Mesenchymal stem cell (in vitro differentiated cells and primary cell): ENCODE data around the gene SLC18A3.

ENCODE experiments used
- DNase-seq: peaks from one replicate; pipeline ENCODE4 v3.0.0-alpha.2; 2013
- H2AFZ ChIP-seq: one replicate; pipeline ENCODE4 v1.6.1; 2013; ENCODE audit warnings: low read depth, mild to moderate bottlenecking, control low read depth, inconsistent platforms, low read length, moderate library complexity
- H2AK5ac ChIP-seq: 2 replicates; pipeline ENCODE4 v1.6.1; 2013; ENCODE audit warnings: low read length, moderate library complexity, mild to moderate bottlenecking, inconsistent platforms; ENCODE audit not compliant: severe bottlenecking
- H2BK120ac ChIP-seq: one replicate; pipeline ENCODE4 v1.6.1; 2013; ENCODE audit warnings: low read depth, mild to moderate bottlenecking, inconsistent platforms, low read length, moderate library complexity
- H2BK12ac ChIP-seq, 2 experiments: one replicate each; pipeline ENCODE4 v1.6.1; 2013; ENCODE audit warnings: inconsistent platforms in 2 of 2, low read length in 2 of 2, mild to moderate bottlenecking in 2 of 2, moderate library complexity in 2 of 2, control low read depth in 1 of 2
- H2BK15ac ChIP-seq: one replicate; pipeline ENCODE4 v1.6.1; 2013; ENCODE audit warnings: mild to moderate bottlenecking, low read depth, inconsistent platforms; ENCODE audit not compliant: poor library complexity, severe bottlenecking
- H2BK5ac ChIP-seq: 2 replicates; pipeline ENCODE4 v1.6.1; 2013; ENCODE audit warnings: low read depth, mild to moderate bottlenecking, low read length, control low read depth, inconsistent platforms; ENCODE audit not compliant: poor library complexity, severe bottlenecking
- H3K14ac ChIP-seq, 2 experiments: one replicate each; pipeline ENCODE4 v1.6.1; 2013; ENCODE audit warnings: inconsistent platforms in 2 of 2, low read length in 2 of 2, control low read depth in 1 of 2, mild to moderate bottlenecking in 1 of 2, moderate library complexity in 1 of 2
- H3K18ac ChIP-seq, 2 experiments: one replicate each; pipeline ENCODE4 v1.6.1; 2013; ENCODE audit warnings: inconsistent platforms in 2 of 2, low read length in 2 of 2, control low read depth in 1 of 2, low read depth in 1 of 2, mild to moderate bottlenecking in 1 of 2
- H3K23ac ChIP-seq, 2 experiments: one replicate each; pipeline ENCODE4 v1.6.1; 2013; ENCODE audit warnings: inconsistent platforms in 2 of 2, low read length in 2 of 2, mild to moderate bottlenecking in 2 of 2, moderate library complexity in 2 of 2, control low read depth in 1 of 2
- H3K27ac ChIP-seq: 2 replicates; pipeline ENCODE4 v1.5.1; 2013; ENCODE audit warnings: mild to moderate bottlenecking, moderate library complexity, low read length, control low read depth, inconsistent platforms; ENCODE audit not compliant: poor library complexity, severe bottlenecking
- H3K27me3 ChIP-seq, 2 experiments: 2 replicates each; pipeline versions ENCODE4 v1.6.1 to v1.7.0; 2013; ENCODE audit warnings: low read length in 2 of 2, mild to moderate bottlenecking in 2 of 2, moderate library complexity in 2 of 2, control low read depth in 1 of 2, inconsistent platforms in 1 of 2; ENCODE audit not compliant: control insufficient read depth in 1 of 2, insufficient read depth in 1 of 2
- H3K36me3 ChIP-seq, 2 experiments: 2 replicates each; pipeline versions ENCODE4 v1.6.1 to v1.7.0; 2013; ENCODE audit warnings: low read length in 2 of 2, control low read depth in 1 of 2, inconsistent platforms in 1 of 2, low read depth in 1 of 2, mild to moderate bottlenecking in 1 of 2; ENCODE audit not compliant: insufficient read depth in 2 of 2, control insufficient read depth in 1 of 2
- H3K4ac ChIP-seq, 2 experiments: one replicate each; pipeline ENCODE4 v1.6.1; 2013; ENCODE audit warnings: inconsistent platforms in 2 of 2, low read length in 2 of 2, mild to moderate bottlenecking in 2 of 2, moderate library complexity in 2 of 2, control low read depth in 1 of 2, low read depth in 1 of 2
- H3K4me1 ChIP-seq: 2 replicates; pipeline ENCODE4 v1.6.1; 2013; ENCODE audit warnings: low read depth, low read length, control low read depth; ENCODE audit not compliant: control insufficient read depth, insufficient read depth
- H3K4me2 ChIP-seq: 2 replicates; pipeline ENCODE4 v1.6.1; 2013; ENCODE audit warnings: low read length, mild to moderate bottlenecking, inconsistent platforms; ENCODE audit not compliant: poor library complexity, severe bottlenecking
- H3K4me3 ChIP-seq, 2 experiments: 2 replicates each; pipeline versions ENCODE4 v1.5.1 to v1.7.0; 2013; ENCODE audit warnings: low read length in 2 of 2, mild to moderate bottlenecking in 2 of 2, control low read depth in 1 of 2, low read depth in 1 of 2; ENCODE audit not compliant: insufficient read depth in 1 of 2
- H3K79me1 ChIP-seq: replicated peaks from 2 replicates; pipeline ENCODE4 v1.6.1; 2013; ENCODE audit warnings: mild to moderate bottlenecking, control low read depth, low read length, inconsistent platforms; ENCODE audit not compliant: poor library complexity, severe bottlenecking
- H3K9ac ChIP-seq: 2 replicates; pipeline ENCODE4 v1.7.0; 2013; ENCODE audit warnings: mild to moderate bottlenecking, low read length, moderate library complexity
- H3K9me3 ChIP-seq: 2 replicates; pipeline ENCODE4 v1.7.0; 2013; ENCODE audit warnings: mild to moderate bottlenecking, low read length; ENCODE audit not compliant: control insufficient read depth
- H4K8ac ChIP-seq: one replicate; pipeline ENCODE4 v1.6.1; 2013; ENCODE audit warnings: inconsistent platforms, mild to moderate bottlenecking, low read length, moderate library complexity
- H4K91ac ChIP-seq: one replicate; pipeline ENCODE4 v1.6.1; 2013; ENCODE audit warnings: mild to moderate bottlenecking, low read length, inconsistent platforms
- WGBS: methylation state at CpG from one replicate; pipeline ENCODE4 v1.1.7; 2013; ENCODE audit warnings: mixed read lengths; 5-methylcytosine and 5-hydroxymethylcytosine counted together

SLC18A3 gene

DNA sequence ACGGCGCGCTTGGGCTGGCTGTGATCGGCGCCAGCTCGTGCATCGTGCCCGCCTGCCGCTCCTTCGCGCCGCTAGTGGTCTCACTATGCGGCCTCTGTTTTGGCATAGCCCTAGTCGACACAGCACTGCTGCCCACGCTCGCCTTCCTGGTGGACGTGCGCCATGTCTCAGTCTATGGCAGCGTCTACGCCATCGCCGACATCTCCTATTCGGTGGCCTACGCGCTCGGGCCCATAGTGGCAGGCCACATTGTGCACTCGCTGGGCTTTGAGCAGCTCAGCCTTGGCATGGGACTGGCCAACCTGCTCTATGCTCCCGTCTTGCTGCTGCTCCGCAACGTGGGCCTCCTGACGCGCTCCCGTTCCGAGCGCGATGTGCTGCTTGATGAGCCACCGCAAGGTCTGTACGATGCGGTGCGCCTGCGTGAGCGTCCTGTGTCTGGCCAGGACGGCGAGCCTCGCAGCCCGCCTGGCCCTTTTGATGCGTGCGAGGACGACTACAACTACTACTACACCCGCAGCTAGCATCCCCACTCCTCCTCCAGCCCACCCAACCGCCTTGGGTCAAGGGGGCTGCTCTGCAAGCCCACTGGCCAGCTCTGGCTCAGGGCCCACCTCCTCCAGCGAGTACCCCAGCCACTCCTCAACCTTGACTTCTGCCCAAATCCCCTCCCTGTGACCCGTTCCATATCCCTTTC lies 1.9 kb downstream of the SLC18A3 start:
- DNase-seq: no peak
- no peaks in the 10 kb centered on the region for H3K79me1 ChIP-seq
- H4K91ac ChIP-seq: no peak overlapping the region
- no peak overlapping the region for H2BK12ac ChIP-seq
- H3K9ac ChIP-seq: no peak overlapping the region
- H3K14ac ChIP-seq: no peak overlapping the region
- H3K4me1 ChIP-seq: peaks cover 27% of the 10 kb centered on the region
- no peak overlapping the region for H2BK5ac ChIP-seq
- no peak overlapping the region for H2AK5ac ChIP-seq
- no peak overlapping the region for H3K27ac ChIP-seq
- 15% methylated on average over 53 of the region's 53 CpGs for WGBS
- no peak overlapping the region for H3K23ac ChIP-seq
- no peak overlapping the region for H2AFZ ChIP-seq
- no peak overlapping the region for H3K4me2 ChIP-seq
- H3K18ac ChIP-seq: no peak overlapping the region
- H2BK120ac ChIP-seq: no peak overlapping the region
- no peak overlapping the region for H2BK15ac ChIP-seq
- peaks cover 0 to 5% of the 10 kb centered on the region in 2 experiments for H3K36me3 ChIP-seq
- H3K27me3 ChIP-seq: peaks cover 90 to 93% of the 10 kb centered on the region in 2 experiments
- no peak overlapping the region for H3K4ac ChIP-seq
- H4K8ac ChIP-seq: no peak overlapping the region
- H3K9me3 ChIP-seq: peaks cover 4% of the 10 kb centered on the region
- H3K4me3 ChIP-seq: no peak overlapping the region

- peaks cover 90 to 94% of the 10 kb centered on the region in 2 experiments for H3K27me3 ChIP-seq
- no peak overlapping the region for H3K27ac ChIP-seq
- 9% methylated on average over 29 of the region's 29 CpGs for WGBS
- H3K36me3 ChIP-seq: peaks cover 0 to 5% of the 10 kb centered on the region in 2 experiments
- H3K4ac ChIP-seq: no peak overlapping the region
- no peak overlapping the region for H4K8ac ChIP-seq
- H3K18ac ChIP-seq: no peak overlapping the region
- no peak overlapping the region for H3K4me3 ChIP-seq
- no peak overlapping the region for H3K14ac ChIP-seq
- no peak overlapping the region for H3K9ac ChIP-seq
- H3K79me1 ChIP-seq: no peaks in the 10 kb centered on the region
- no peak overlapping the region for H2BK15ac ChIP-seq
- no peak overlapping the region for H3K4me2 ChIP-seq
- no peak overlapping the region for H3K23ac ChIP-seq
- H2BK120ac ChIP-seq: no peak overlapping the region
- no peak overlapping the region for H2AK5ac ChIP-seq
- no peak overlapping the region for H2BK12ac ChIP-seq
- DNase-seq: no peak
- peaks cover 4% of the 10 kb centered on the region for H3K9me3 ChIP-seq
- no peak overlapping the region for H2BK5ac ChIP-seq
- H4K91ac ChIP-seq: no peak overlapping the region
- H2AFZ ChIP-seq: no peak overlapping the region
- peaks cover 25% of the 10 kb centered on the region for H3K4me1 ChIP-seq
Measured at GRCh38 chr10:49612513-49613164, 2.5 kb downstream of the SLC18A3 start.

DNA sequence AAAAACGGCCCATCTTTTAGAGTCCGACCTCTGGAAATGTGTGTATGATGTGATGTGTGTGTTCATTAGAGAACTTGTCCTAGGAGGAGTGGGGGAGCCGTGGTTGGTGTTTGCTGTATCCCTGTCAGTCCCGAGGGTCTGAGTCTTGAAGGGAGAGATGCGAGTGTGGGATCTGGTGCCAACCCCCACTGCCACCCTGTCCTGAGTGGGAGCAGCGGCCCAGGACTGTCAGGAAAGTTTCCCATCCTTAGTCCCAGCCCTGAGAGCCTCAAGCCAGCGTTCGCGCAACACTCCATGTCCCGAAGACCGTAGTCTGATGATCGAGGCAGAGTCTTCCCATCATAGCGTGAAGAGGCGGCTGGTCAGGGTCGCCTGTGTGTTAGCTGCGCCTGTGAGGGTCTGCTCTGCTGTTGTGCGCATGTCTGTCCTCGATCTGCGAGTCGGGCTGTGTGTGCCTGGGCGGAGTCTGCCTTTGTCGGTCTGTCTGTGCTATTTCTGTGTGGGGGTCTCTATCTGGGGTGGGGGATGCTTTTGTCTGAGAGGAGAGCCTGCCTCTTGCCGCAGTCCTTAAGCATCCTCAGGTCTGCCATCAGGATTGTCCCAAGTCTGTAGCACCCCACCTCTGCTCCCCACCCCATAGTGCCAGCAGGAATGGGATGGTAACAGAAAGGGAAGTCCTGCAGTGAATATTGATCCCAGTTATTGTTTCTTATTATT lies 3.2 kb downstream of the SLC18A3 start:
- H3K9ac ChIP-seq: no peak overlapping the region

DNA sequence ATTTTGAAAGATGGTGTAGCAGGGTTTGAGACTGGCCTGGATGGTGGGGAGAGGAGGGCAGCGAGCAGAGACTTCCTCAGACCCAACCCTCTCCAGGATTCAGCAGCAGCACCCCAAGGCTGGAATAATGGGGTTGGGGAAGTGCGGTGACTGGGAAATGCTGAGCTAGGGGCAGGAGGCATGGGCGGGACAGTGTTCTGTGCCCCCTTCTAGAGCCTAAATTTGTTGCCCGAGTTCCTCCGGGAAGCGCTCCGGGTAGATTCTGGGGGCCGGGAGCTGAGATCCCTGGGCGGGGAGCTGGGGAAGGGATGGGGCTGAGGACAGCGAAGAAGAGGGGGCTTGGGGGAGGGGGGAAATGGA lies 3.8 kb downstream of the SLC18A3 start, which contains the start of gene CHAT:
Gene CHAT, plus strand, starts transcription at position 156 of the 360 bp plus-strand sequence. Its CDS starts 153 bp downstream, at position 309.
- Histone ChIP-seq H2AFZ (no peak within 1 kb of the TSS), H3K23ac (no peak within 1 kb of the TSS), H2AK5ac (no peak within 1 kb of the TSS), H3K27me3 (peaks cover 90 to 94% of the 10 kb centered on the region in 2 experiments), H4K8ac (no peak within 1 kb of the TSS), H2BK15ac (no peak within 1 kb of the TSS), H3K9ac (no peak within 1 kb of the TSS), H3K79me1 (no peaks in the 10 kb centered on the region), H3K4me3 (no peak within 1 kb of the TSS), H3K36me3 (peaks cover 0 to 5% of the 10 kb centered on the region in 2 experiments), H3K14ac (no peak within 1 kb of the TSS), H2BK5ac (no peak within 1 kb of the TSS), H3K4me1 (peaks cover 24% of the 10 kb centered on the region), H3K27ac (no peak within 1 kb of the TSS), H3K9me3 (peaks cover 4% of the 10 kb centered on the region), H2BK12ac (no peak within 1 kb of the TSS), H3K4me2 (no peak within 1 kb of the TSS), H2BK120ac (no peak within 1 kb of the TSS), H4K91ac (no peak within 1 kb of the TSS), H3K4ac (no peak within 1 kb of the TSS), H3K18ac (no peak within 1 kb of the TSS)
- no peak for DNase-seq
- WGBS: 1% methylated on average over 9 of the region's 10 CpGs

More for the DNA sequence above, 3.2 kb downstream of the SLC18A3 start:
- H3K23ac ChIP-seq: no peak overlapping the region
- peaks cover 0 to 5% of the 10 kb centered on the region in 2 experiments for H3K36me3 ChIP-seq
- peaks cover 25% of the 10 kb centered on the region for H3K4me1 ChIP-seq
- H3K4ac ChIP-seq: no peak overlapping the region
- H3K27me3 ChIP-seq: peaks cover 90 to 94% of the 10 kb centered on the region in 2 experiments
- H3K14ac ChIP-seq: no peak overlapping the region
- no peak overlapping the region for H2AK5ac ChIP-seq
- WGBS: 9% methylated on average over 22 of the region's 23 CpGs
- H3K4me3 ChIP-seq: no peak overlapping the region
- H2BK5ac ChIP-seq: no peak overlapping the region
- H3K4me2 ChIP-seq: no peak overlapping the region
- H3K27ac ChIP-seq: no peak overlapping the region
- H3K79me1 ChIP-seq: no peaks in the 10 kb centered on the region
- no peak overlapping the region for H4K91ac ChIP-seq
- DNase-seq: no peak
- H2BK12ac ChIP-seq: no peak overlapping the region
- no peak overlapping the region for H2AFZ ChIP-seq
- H2BK120ac ChIP-seq: no peak overlapping the region
- no peak overlapping the region for H4K8ac ChIP-seq
- H3K18ac ChIP-seq: no peak overlapping the region
- no peak overlapping the region for H2BK15ac ChIP-seq
- H3K9me3 ChIP-seq: peaks cover 4% of the 10 kb centered on the region
